ENCODE measurements around the gene C11orf65. TPM values are rescaled to one million over a fixed set of nuclear protein-coding genes. Genes with fewer than 3 reads are reported as not detected.
"Not testable (repeated sequence)": the region's sequence is repeated elsewhere in the genome, so short reads cannot be mapped to it uniquely, and the experiment has no call there.

C11orf65 gene
- total and polyA plus RNA-seq, 4 donors = 0.33 to 3.3 (median 0.49) TPM

DNA sequence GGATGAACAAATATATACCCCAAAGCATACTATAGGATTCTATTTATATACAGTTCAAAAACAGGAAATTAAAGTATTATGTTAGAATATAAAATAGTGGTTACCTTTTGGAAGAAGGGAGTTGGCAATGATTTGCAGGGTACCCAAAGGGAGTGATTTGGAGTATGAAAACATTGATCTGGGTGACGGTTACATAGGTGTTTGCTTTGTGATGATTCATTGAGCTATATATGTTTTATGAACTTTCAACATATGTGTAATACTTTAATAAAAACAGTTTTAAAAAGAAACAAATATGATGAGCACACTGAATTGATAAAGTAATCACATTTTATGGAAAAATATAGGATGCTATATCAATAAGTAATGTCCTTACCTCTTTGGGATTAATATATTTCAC lies 36.0 kb downstream of the C11orf65 start:
- TF ChIP-seq, protein P1, sequence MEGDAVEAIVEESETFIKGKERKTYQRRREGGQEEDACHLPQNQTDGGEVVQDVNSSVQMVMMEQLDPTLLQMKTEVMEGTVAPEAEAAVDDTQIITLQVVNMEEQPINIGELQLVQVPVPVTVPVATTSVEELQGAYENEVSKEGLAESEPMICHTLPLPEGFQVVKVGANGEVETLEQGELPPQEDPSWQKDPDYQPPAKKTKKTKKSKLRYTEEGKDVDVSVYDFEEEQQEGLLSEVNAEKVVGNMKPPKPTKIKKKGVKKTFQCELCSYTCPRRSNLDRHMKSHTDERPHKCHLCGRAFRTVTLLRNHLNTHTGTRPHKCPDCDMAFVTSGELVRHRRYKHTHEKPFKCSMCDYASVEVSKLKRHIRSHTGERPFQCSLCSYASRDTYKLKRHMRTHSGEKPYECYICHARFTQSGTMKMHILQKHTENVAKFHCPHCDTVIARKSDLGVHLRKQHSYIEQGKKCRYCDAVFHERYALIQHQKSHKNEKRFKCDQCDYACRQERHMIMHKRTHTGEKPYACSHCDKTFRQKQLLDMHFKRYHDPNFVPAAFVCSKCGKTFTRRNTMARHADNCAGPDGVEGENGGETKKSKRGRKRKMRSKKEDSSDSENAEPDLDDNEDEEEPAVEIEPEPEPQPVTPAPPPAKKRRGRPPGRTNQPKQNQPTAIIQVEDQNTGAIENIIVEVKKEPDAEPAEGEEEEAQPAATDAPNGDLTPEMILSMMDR (IDR thresholded peaks at IDR 0.05; ENCODE audit: control extremely low read depth, extremely low read depth) = no peak
- Histone ChIP-seq H3K27ac (ENCODE audit: low read depth in 1 of 2, low read length in 1 of 2) (no peak overlapping the region), H3K4me1 (ENCODE audit: control insufficient read depth in 5 of 5, insufficient read depth in 5 of 5, low read length in 5 of 5) (no peaks in the 10 kb centered on the region), H3K27me3 (ENCODE audit: control insufficient read depth in 3 of 3, insufficient read depth in 3 of 3, low read length in 2 of 3) (no peaks in the 10 kb centered on the region), H3K9me3 (ENCODE audit: control insufficient read depth in 4 of 4, insufficient read depth in 3 of 4, low read length in 3 of 4) (peaks cover 0 to 2% (median 0%) of the 10 kb centered on the region in 4 donors), H3K9ac (ENCODE audit: insufficient read depth in 1 of 2, low read length in 2 of 2) (no peak overlapping the region), H3K4me3 (no peak overlapping the region), H3K36me3 (ENCODE audit: control insufficient read depth in 4 of 4, insufficient read depth in 4 of 4, low read length in 4 of 4) (no peaks in the 10 kb centered on the region)
- ATAC-seq (ENCODE audit: insufficient read depth, low FRiP score) (no peak), DNase-seq (no peak)
- 93 to 95% methylated on average over 1 of the region's 1 CpG for WGBS, 2 donors

DNA sequence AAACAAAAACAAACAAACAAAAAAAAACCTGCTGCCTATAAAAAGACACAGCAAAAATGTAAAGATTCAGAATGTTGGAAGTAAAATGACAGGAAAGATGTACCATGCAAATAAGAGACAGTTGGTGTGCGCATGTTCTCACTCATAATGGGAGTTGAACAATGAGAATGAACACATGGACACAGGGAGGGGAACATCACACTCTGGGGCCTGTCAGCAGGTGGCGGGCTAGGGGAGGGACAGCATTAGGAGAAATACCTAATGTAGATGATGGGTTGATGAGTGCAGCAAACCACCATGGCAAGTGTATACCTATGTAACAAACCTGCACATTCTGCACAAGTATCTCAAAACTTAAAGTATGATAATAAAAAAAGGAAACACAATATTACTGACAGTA lies 49.8 kb downstream of the C11orf65 start:
- H3K9me3 ChIP-seq (ENCODE audit: control insufficient read depth in 4 of 4, insufficient read depth in 3 of 4, low read length in 3 of 4); H3K27me3 ChIP-seq (ENCODE audit: control insufficient read depth in 3 of 3, insufficient read depth in 3 of 3, low read length in 2 of 3); DNase-seq; H3K4me3 ChIP-seq; H3K36me3 ChIP-seq (ENCODE audit: control insufficient read depth in 4 of 4, insufficient read depth in 4 of 4, low read length in 4 of 4); H3K27ac ChIP-seq (ENCODE audit: low read depth in 1 of 2, low read length in 1 of 2); ATAC-seq (ENCODE audit: insufficient read depth, low FRiP score); H3K4me1 ChIP-seq (ENCODE audit: control insufficient read depth in 5 of 5, insufficient read depth in 5 of 5, low read length in 5 of 5); H3K9ac ChIP-seq (ENCODE audit: insufficient read depth in 1 of 2, low read length in 2 of 2): not testable (repeated sequence)
- WGBS, 2 donors = 78 to 82% methylated on average over 2 of the region's 2 CpGs

- DNase-seq (no peak), ATAC-seq (ENCODE audit: insufficient read depth, low FRiP score) (no peak)
- Histone ChIP-seq H3K4me3 (no peak overlapping the region), H3K9ac (ENCODE audit: insufficient read depth in 1 of 2, low read length in 2 of 2) (no peak overlapping the region), H3K27me3 (ENCODE audit: control insufficient read depth in 3 of 3, insufficient read depth in 3 of 3, low read length in 2 of 3) (no peaks in the 10 kb centered on the region), H3K27ac (ENCODE audit: low read depth in 1 of 2, low read length in 1 of 2) (no peak overlapping the region), H3K9me3 (ENCODE audit: control insufficient read depth in 4 of 4, insufficient read depth in 3 of 4, low read length in 3 of 4) (peaks cover 0 to 3% (median 1%) of the 10 kb centered on the region in 4 donors), H3K4me1 (ENCODE audit: control insufficient read depth in 5 of 5, insufficient read depth in 5 of 5, low read length in 5 of 5) (no peaks in the 10 kb centered on the region), H3K36me3 (ENCODE audit: control insufficient read depth in 4 of 4, insufficient read depth in 4 of 4, low read length in 4 of 4) (no peaks in the 10 kb centered on the region)
- TF ChIP-seq, protein P1 (IDR thresholded peaks at IDR 0.05; ENCODE audit: control extremely low read depth, extremely low read depth) = no peak
These were observed 52.4 kb downstream of the C11orf65 start for GRCh38 chr11:108414958-108415357.

DNA sequence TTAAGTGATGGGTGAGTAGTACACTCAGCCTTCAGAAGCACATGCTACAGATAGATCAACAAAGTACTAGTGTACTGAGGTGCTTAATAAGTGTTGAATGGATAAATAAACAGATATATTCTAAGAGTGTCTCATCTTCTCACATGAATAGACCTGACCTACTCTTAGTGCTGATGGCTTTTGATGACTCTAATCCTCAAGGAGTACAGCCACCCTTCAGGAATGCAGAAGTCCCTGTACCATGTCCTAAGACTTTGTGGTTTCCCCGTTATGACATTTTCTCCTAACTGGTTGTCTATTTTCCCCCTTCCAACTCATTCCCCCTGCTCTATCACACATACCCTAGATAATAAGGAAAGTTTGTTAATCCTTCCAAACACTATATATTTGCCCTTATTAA lies 61.6 kb downstream of the C11orf65 start:
- Histone ChIP-seq H3K9me3 (ENCODE audit: control insufficient read depth in 4 of 4, insufficient read depth in 3 of 4, low read length in 3 of 4) (no peaks in the 10 kb centered on the region), H3K9ac (ENCODE audit: insufficient read depth in 1 of 2, low read length in 2 of 2) (no peak overlapping the region), H3K4me3 (no peak overlapping the region), H3K27me3 (ENCODE audit: control insufficient read depth in 3 of 3, insufficient read depth in 3 of 3, low read length in 2 of 3) (no peaks in the 10 kb centered on the region), H3K27ac (ENCODE audit: low read depth in 1 of 2, low read length in 1 of 2) (no peak overlapping the region), H3K36me3 (ENCODE audit: control insufficient read depth in 4 of 4, insufficient read depth in 4 of 4, low read length in 4 of 4) (peaks cover 0 to 2% (median 0%) of the 10 kb centered on the region in 4 donors), H3K4me1 (ENCODE audit: control insufficient read depth in 5 of 5, insufficient read depth in 5 of 5, low read length in 5 of 5) (no peaks in the 10 kb centered on the region)
- no peak for ATAC-seq (ENCODE audit: insufficient read depth, low FRiP score)
- 52 to 83% methylated on average over 1 of the region's 1 CpG for WGBS, 2 donors
- TF ChIP-seq, protein P1 (IDR thresholded peaks at IDR 0.05; ENCODE audit: control extremely low read depth, extremely low read depth) = no peak
- no peak for DNase-seq

Measured in lung (tissue), 12 donors.